HepG2 (cell line): ENCODE data around the gene MPZL3. TPM values are rescaled to one million over a fixed set of nuclear protein-coding genes. Genes with fewer than 3 reads are reported as not detected.

Source experiments
- ATAC-seq: fragments of 200-7000 bp; cut with Tn5 transposase; 3 replicates; pipeline ENCODE4 v1.9.1; 2020; ENCODE audit warnings: mild to moderate bottlenecking, moderate library complexity
- BruUV-seq: library from RNA; stranded (reverse); fragments of 400-500 nt; replicated peaks from 2 replicates; lab custom pipeline; 2021; lab: Mats Ljungman, UMichigan
- CTCF ChIA-PET: fragments of 300-600 bp; formaldehyde crosslinking; extraction: SDS; loops from one replicate; lab custom pipeline; 2021; ENCODE audit warnings: low total read pairs, inconsistent platforms, low intra/inter-chr PET ratio; lab: Yijun Ruan, JAX
- POLR2A ChIA-PET: fragments of 350-600 bp; sonication (Branson Sonifier 250); formaldehyde crosslinking; loops from one replicate; lab custom pipeline; 2020; ENCODE audit warnings: antibody characterized with exemption, inconsistent platforms; lab: Yijun Ruan, JAX
- DNase-seq: peaks from one replicate; pipeline ENCODE4 v3.0.0-alpha.2; 2015; ENCODE audit warnings: low spot score
- FAIRE-seq: peaks from 3 replicates; lab custom pipeline; 2011; peaks lifted over from hg19 to GRCh38; lab: Jason Lieb, UNC
- H2AFZ ChIP-seq: one replicate; pipeline ENCODE4 v1.6.1; 2011; ENCODE audit warnings: low read length, inconsistent platforms
- H3K27ac ChIP-seq: fragments of 300-600 bp; 3 replicates; pipeline ENCODE4 v1.8.0; 2011; ENCODE audit warnings: mixed run types, mild to moderate bottlenecking, mixed read lengths, low read length, inconsistent platforms; ENCODE audit not compliant: insufficient read depth; ENCODE audit errors: extremely low read length
- H3K27me3 ChIP-seq, 2 experiments: fragments of 200-600 bp in 1 of 2; 2 replicates in 1 of 2; 3 replicates in 1 of 2; pipeline versions ENCODE4 v1.6.0 to v1.8.0; 2011; ENCODE audit warnings: low read length in 2 of 2, mild to moderate bottlenecking in 2 of 2, moderate library complexity in 2 of 2, inconsistent platforms in 1 of 2; ENCODE audit not compliant: insufficient read depth in 2 of 2, control insufficient read depth in 1 of 2
- H3K36me3 ChIP-seq, 2 experiments: fragments of 200-600 bp in 1 of 2; replicated peaks in 1 of 2; 2 replicates in 1 of 2; 3 replicates in 1 of 2; pipeline versions ENCODE4 v1.5.1 to v1.8.0; 2011; ENCODE audit warnings: low read length in 2 of 2, inconsistent platforms in 1 of 2; ENCODE audit not compliant: insufficient read depth in 2 of 2, control insufficient read depth in 1 of 2
- H3K4me1 ChIP-seq: 2 replicates; pipeline ENCODE4 v1.5.1; 2012; ENCODE audit warnings: low read length, inconsistent platforms; ENCODE audit not compliant: insufficient read depth
- H3K4me2 ChIP-seq: 2 replicates; pipeline ENCODE4 v1.6.0; 2011; ENCODE audit warnings: low read depth, low read length, inconsistent platforms
- H3K4me3 ChIP-seq, 3 experiments: fragments of 200-600 bp in 1 of 3; sonication (generic), shearing (Covaris generic) in 1 of 3; replicated peaks in 1 of 3; 2 replicates each; pipeline ENCODE4 v1.5.1; 2011 to 2016; ENCODE audit warnings: low read length in 3 of 3, inconsistent platforms in 2 of 3, low read depth in 2 of 3, mild to moderate bottlenecking in 2 of 3, control low read depth in 1 of 3, mixed read lengths in 1 of 3; ENCODE audit not compliant: insufficient read depth in 1 of 3
- H3K79me2 ChIP-seq: one replicate; pipeline ENCODE4 v1.6.1; 2011; ENCODE audit warnings: low read length, inconsistent platforms; ENCODE audit not compliant: insufficient read depth
- H3K9ac ChIP-seq: 2 replicates; pipeline ENCODE4 v1.6.0; 2011; ENCODE audit warnings: mild to moderate bottlenecking, low read depth, low read length, inconsistent platforms; ENCODE audit not compliant: insufficient read depth
- H3K9me3 ChIP-seq: 2 replicates; pipeline ENCODE4 v1.5.1; 2012; ENCODE audit warnings: mild to moderate bottlenecking, low read length
- H4K20me1 ChIP-seq: 2 replicates; pipeline ENCODE4 v1.6.0; 2011; ENCODE audit warnings: inconsistent platforms, mild to moderate bottlenecking, low read length, moderate library complexity; ENCODE audit not compliant: insufficient read depth
- AHR ChIP-seq: IDR thresholded peaks from 2 replicates; pipeline ENCODE4 v1.6.1; 2018; ENCODE audit warnings: missing genetic modification reagents, missing compliant biosample characterization
- CSRNP1 ChIP-seq: sonication (generic); formaldehyde crosslinking; IDR thresholded peaks from 2 replicates; pipeline ENCODE4 v1.8.1; 2023; ENCODE audit warnings: mild to moderate bottlenecking, missing genetic modification reagents
- FLYWCH1 ChIP-seq: sonication (generic); formaldehyde crosslinking; IDR thresholded peaks from 2 replicates; pipeline ENCODE4 v1.8.1; 2023; ENCODE audit warnings: mild to moderate bottlenecking, missing genetic modification reagents
- GTF3A ChIP-seq: sonication (generic); formaldehyde crosslinking; conservative IDR thresholded peaks from 2 replicates; pipeline ENCODE4 v1.4.0; 2020; ENCODE audit warnings: mild to moderate bottlenecking, missing genetic modification reagents
- HNRNPK ChIP-seq: fragments of 200-400 bp; formaldehyde crosslinking; IDR thresholded peaks from 2 replicates; pipeline ENCODE4 v1.6.1; 2018; ENCODE audit warnings: low read length, low read depth, moderate library complexity, mild to moderate bottlenecking; ENCODE audit not compliant: poor library complexity, severe bottlenecking
- LCORL ChIP-seq, 2 experiments: fragments of 450-650 bp in 1 of 2; sonication (generic) in 1 of 2; formaldehyde crosslinking in 1 of 2; IDR thresholded peaks; 2 replicates each; pipeline versions ENCODE4 v1.5.0 to v1.6.1; 2017 to 2020; ENCODE audit warnings: antibody characterized with exemption in 1 of 2, missing genetic modification reagents in 1 of 2
- MAX ChIP-seq: IDR thresholded peaks from 2 replicates; pipeline ENCODE4 v1.6.1; 2012; ENCODE audit warnings: inconsistent platforms
- MNT ChIP-seq: fragments of 450-650 bp; IDR thresholded peaks from 2 replicates; pipeline ENCODE4 v1.6.1; 2016
- NFAT5 ChIP-seq: sonication (generic); formaldehyde crosslinking; IDR thresholded peaks from 2 replicates; pipeline ENCODE4 v1.4.0; 2020; ENCODE audit warnings: missing genetic modification reagents
- PLRG1 ChIP-seq: fragments of 450-650 bp; conservative IDR thresholded peaks from 2 replicates; pipeline ENCODE4 v1.6.1; 2016
- RFXANK ChIP-seq: IDR thresholded peaks from 2 replicates; pipeline ENCODE4 v1.6.1; 2016
- RXRB ChIP-seq: IDR thresholded peaks from 2 replicates; pipeline ENCODE4 v1.6.1; 2016; ENCODE audit warnings: borderline replicate concordance, missing genetic modification reagents, missing compliant biosample characterization
- YY1 ChIP-seq: IDR thresholded peaks from 2 replicates; pipeline ENCODE4 v1.6.1; 2011; ENCODE audit warnings: low read length, low read depth, moderate library complexity, mild to moderate bottlenecking; ENCODE audit not compliant: insufficient read depth, insufficient replicate concordance
- ZFP1 ChIP-seq: IDR thresholded peaks from 2 replicates; pipeline ENCODE4 v1.6.1; 2016
- ZNF331 ChIP-seq: sonication (generic); formaldehyde crosslinking; IDR thresholded peaks from 2 replicates; pipeline ENCODE4 v1.4.0; 2020; ENCODE audit warnings: missing genetic modification reagents
- ZNF383 ChIP-seq: sonication (generic); formaldehyde crosslinking; IDR thresholded peaks from 2 replicates; pipeline ENCODE4 v1.4.0; 2020; ENCODE audit warnings: missing genetic modification reagents, mild to moderate bottlenecking, borderline replicate concordance
- ZSCAN29 ChIP-seq: sonication (generic); formaldehyde crosslinking; conservative IDR thresholded peaks from 2 replicates; pipeline ENCODE4 v1.4.0; 2020; ENCODE audit warnings: mild to moderate bottlenecking, missing genetic modification reagents
- WGBS: methylation state at CpG from one replicate; pipeline ENCODE4 v1.1.6; 2017; ENCODE audit warnings: low lambda C conversion rate; 5-methylcytosine and 5-hydroxymethylcytosine counted together
- in situ Hi-C: cut with HindIII; loops from 2 replicates; pipeline ENCODE4 v1.10.0; 2017; ENCODE audit warnings: low pct_unique_long_range_greater_than_20kb; ENCODE audit not compliant: extremely low pct_ligation_motif_present
- intact Hi-C: fragments of 100-400 bp; cut with micrococcal nuclease; formaldehyde crosslinking; loops from one replicate; pipeline ENCODE4 v1.10.0; 2022; ENCODE audit not compliant: unreplicated experiment
- polyA plus RNA-seq, 8 experiments: library from polyadenylated mRNA; depleted of rRNA in 3 of 8; stranded (reverse) in 7 of 8; unstranded in 1 of 8; fragments of >200 nt; fragmentation: Illumina TruSeq in 4 of 8; extraction: Trizol in 4 of 8; gene quantifications; 2 replicates each; pipeline versions ENCODE4 v1.2.1 to v1.2.3, GENCODE V29; 2011 to 2016; ENCODE audit warnings: low read depth in 4 of 8, missing spikeins in 1 of 8, mixed read lengths in 1 of 8; ENCODE audit not compliant: insufficient read depth in 1 of 8
- total RNA-seq, 5 experiments: library from RNA; depleted of rRNA; stranded (reverse); fragments of >200 nt; fragmentation: Illumina TruSeq; extraction: Trizol; gene quantifications; 2 replicates each; pipeline ENCODE4 v1.2.3, GENCODE V29; 2016; ENCODE audit warnings: low read depth in 1 of 5

The MPZL3 gene
- total and polyA plus RNA-seq, 2 of the 13 experiments (the other 11 are each of a cell fraction or from before 2014, with no cell fraction given): 5.3 to 9.3 TPM

- intact Hi-C loops: loop anchor here (1.0 to 5.0 kb wide), 3 partner anchors 51 to 93 kb away; partner anchors contain the start of gene MPZL2
- DNase-seq: peak; percentile 68
- ChIA-PET POLR2A (interaction anchor here (0.6 to 2.0 kb wide), 9 partner anchors 14 to 1054 kb away, joined by 3 to 19 read pairs (median 4); partner anchors contain the start of genes MPZL2, MPZL3 and PAFAH1B2), CTCF (interaction anchor here (1.1 to 2.1 kb wide), 4 partner anchors 89 to 154 kb away, joined by 4 to 34 read pairs (median 6); no protein-coding TSS in a partner anchor)
- Histone ChIP-seq H2AFZ (peak overlapping the region; percentile 71), H3K79me2 (no peaks in the 10 kb centered on the region), H3K4me1 (peaks cover 88% of the 10 kb centered on the region), H3K4me3 (no peak overlapping the region), H4K20me1 (no peaks in the 10 kb centered on the region), H3K9me3 (no peaks in the 10 kb centered on the region), H3K4me2 (peak overlapping the region; percentile 43), H3K9ac (no peak overlapping the region), H3K36me3 (no peaks in the 10 kb centered on the region), H3K27me3 (no peaks in the 10 kb centered on the region), H3K27ac (peak overlapping the region; percentile 16)
- WGBS: 2% methylated on average over 7 of the region's 9 CpGs
- no TSS peak for BruUV-seq
- ATAC-seq: peak; percentile 10; the same call in 1 of the 3 replicates
- peak; percentile 70 for FAIRE-seq
- in situ Hi-C loops: loop anchor here (5.0 to 10.0 kb wide), 3 partner anchors 54 to 156 kb away; partner anchors contain the start of genes MPZL3 and UBE4A
- TF ChIP-seq HNRNPK: no peak
- TF ChIP-seq RFXANK (CRISPR knock-in tag): no peak
- no peak for TF ChIP-seq CSRNP1
- TF ChIP-seq PLRG1: no peak
- TF ChIP-seq AHR: no peak
- no peak for TF ChIP-seq ZSCAN29
- no peak for TF ChIP-seq FLYWCH1 (CRISPR knock-in tag)
- no peak for TF ChIP-seq ZNF383 (CRISPR knock-in tag)
- TF ChIP-seq GTF3A (CRISPR knock-in tag): no peak
- no peak for TF ChIP-seq ZFP1 (CRISPR knock-in tag)
- peak; percentile 47; the same call in 1 of the 2 replicates for TF ChIP-seq RXRB (CRISPR knock-in tag)
- TF ChIP-seq MNT: no peak
- peak; percentile 61 for TF ChIP-seq YY1
- TF ChIP-seq ZNF331 (CRISPR knock-in tag): no peak
- TF ChIP-seq MAX: peak; percentile 24; the same call in 1 of the 2 replicates
- TF ChIP-seq NFAT5 (CRISPR knock-in tag): no peak
- TF ChIP-seq LCORL (IDR thresholded peaks at IDR 0.05): no peak
- 0 out of 2 replicates have a peak, but pooled peaks have one; percentile 36 for TF ChIP-seq LCORL (CRISPR knock-in tag; IDR thresholded peaks at IDR 0.05)
Measured at GRCh38 chr11:118198370-118198769, 53.8 kb downstream of the MPZL3 start.
